NCI-H226 (cell line): ENCODE data around the gene TBX15.

Source experiments
- DNase-seq: peaks from one replicate; pipeline ENCODE4 v3.0.0-alpha.2; 2015

Gene TBX15

GRCh38 chr1:118988186-118989005, at the start of gene TBX15:
Gene TBX15, minus strand, starts transcription at chr1:118988343. Its CDS starts 548 bp downstream, at chr1:118987795.
- no peak for DNase-seq

- DNase-seq, result no peak
Measured at GRCh38 chr1:119034359-119034758, 46.2 kb upstream of the TBX15 start.

DNA sequence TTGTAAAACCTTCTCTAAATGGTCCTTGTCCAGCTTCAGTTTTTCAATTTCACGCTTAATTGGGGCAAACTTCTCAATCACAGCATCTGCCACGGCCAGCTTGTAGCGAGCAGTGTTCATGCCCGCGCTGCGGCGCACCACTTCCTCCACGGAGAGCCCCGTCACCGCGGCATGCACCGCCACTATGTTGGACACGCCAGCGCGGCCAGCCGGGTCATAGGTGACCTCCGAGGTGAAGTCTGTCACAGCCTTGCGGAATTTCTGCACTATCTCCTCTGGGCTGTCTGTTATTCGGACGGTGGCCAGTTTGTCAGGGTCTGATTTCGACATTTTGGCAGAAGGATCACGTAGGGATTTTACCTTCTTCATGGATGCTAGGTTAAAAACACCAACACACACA, 44.8 kb upstream of the TBX15 start:
- DNase-seq, result no peak

DNA sequence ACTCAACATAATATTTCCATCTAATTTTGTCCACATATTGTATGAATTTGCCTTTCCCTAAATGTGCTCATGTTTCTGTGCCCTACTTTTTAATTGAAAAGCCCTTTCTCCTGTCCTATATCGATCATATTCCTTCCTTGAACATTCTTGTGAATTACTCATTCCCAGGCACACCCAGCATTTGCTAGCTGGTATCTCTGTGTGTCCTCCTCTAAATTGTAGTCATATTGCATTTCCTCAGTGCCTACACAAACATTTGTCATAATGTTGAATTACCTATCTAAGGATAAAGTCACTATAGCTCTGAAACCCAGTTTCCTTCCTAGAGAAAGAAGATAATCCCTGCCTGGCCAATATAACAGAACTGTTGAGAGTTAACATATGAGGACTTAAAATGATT, 39.6 kb upstream of the TBX15 start:
- no peak for DNase-seq

DNA sequence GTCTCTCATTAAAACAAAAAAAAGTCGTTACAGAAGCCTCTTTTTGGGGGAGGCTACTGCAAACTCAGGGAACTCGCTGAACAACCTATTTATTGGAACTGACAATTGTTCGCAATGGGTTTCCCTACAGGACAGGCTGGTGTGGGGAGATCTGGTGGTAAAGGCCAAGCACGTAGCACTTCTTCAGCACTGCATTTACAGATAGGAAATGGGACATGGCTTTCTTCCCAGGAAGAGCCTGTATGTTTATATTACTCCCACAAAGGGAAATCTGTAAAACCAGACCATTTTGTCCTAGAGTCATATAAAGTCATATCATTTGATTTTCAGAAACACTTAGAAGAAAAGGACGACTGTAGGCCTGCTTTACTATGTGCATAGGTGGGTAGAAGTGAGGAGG, 38.8 kb upstream of the TBX15 start:
- DNase-seq, result no peak

DNA sequence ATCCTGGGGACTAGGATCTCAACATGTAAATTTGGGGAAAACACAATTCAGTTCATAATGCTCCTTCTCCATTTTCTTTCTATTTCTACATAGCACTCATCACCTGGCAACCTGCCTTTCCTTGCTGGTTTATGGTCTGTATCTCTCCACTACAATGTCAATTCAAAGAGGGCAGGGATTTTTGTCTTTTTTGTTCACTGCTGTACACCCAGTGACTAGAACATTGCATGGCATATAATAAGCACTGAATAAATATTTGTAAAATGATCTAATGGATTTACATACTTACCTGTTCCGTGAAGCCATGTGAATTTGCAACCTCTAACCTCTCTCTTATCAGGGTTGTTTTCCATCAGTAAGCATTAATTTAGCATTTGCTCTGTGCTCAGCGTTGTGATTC, 27.4 kb upstream of the TBX15 start:
- no peak for DNase-seq

DNA sequence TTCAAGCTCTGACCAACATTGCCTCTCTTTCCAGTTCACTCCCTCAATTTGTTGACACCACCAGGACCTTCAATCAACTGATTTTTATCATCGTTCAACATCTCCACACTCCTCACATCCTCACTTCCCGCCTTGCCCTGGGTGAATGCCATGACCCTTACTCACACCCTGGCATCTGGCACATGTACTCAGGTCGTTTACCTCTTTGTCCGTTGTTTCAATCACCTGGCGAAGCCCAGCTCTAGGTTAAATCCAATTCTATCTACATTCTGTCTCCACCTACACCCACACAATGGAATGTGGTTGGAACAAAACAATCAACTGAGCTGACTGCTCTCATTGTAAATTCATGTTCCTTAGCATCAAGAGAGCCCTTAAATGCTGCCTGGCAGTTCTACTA, 24.2 kb upstream of the TBX15 start:
- DNase-seq, result no peak

DNA sequence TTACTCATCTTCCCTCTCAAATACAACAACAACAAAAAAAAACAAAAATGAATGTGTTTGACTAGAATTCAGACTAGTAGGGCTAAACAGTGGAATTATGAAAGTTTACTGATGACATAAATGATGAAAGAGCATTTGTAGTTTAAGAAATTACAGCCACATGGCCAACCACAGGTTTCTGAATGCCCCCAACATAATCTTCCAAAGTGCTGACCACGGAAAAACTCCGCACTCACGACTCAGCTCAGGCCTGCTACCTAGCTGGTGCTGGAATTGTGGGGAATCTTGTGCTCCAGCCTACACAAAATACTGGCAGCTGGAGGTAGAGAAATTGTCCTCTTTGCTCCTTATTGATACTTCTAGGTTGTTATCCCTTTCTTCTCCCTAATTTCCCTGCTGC, 23.6 kb upstream of the TBX15 start:
- DNase-seq, result no peak

DNA sequence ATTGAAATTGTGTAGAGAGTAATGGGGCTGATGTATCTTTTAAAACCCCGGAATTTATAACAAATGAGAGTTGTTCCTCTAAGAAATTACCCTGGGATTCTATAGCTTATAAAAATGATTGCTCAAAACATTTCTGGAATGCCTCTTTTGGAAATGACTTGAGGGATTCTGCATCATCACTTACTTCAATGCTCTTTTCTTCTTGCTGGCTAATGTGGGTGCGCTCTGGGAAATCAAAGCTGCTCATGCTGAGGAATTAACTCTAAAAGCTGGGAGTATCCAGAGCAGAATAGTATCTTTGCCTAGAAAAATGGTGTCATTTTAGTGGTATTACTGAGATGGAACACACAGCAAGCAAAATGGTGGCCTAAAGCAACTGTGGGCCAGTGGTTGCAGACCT, 23.0 kb upstream of the TBX15 start:
- DNase-seq, result no peak

DNA sequence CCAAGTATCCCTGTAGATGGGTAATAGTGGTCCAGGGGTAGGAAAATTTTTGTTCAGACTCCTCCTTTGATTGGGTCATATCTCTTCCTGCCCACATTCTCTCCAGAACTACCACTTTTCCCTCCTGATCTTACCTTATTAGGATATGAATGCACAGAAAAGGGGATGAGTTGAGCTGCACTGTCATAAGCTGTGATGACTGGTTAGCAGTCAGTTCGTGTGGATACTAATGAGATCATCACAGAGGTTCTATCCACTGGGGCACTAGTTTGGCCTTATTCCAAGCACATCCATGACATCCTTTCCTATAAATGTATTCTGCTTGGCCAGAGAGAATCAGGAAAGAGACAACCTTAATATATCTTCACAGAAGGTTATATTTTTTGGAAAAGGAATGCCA, 22.1 kb upstream of the TBX15 start:
- no peak for DNase-seq

DNA sequence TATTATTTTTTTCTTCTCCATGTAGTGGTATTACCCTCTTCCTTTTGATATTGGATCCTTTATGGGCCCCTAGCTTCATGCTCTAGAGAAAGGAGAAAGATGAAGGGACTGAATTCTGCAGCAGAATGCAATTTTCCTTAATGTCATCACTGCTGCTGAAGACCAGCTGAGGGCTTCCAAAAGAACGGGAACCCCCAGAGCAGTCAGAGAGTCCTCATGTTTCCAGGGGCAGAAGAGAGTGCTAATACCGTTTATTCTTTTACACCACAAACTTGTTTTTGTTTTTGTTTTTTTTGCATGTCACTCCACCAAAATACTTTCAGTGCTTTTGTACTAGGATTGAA, 21.1 kb upstream of the TBX15 start:
- no peak for DNase-seq

- DNase-seq, result no peak
Measured at GRCh38 chr1:119008483-119009311, 20.6 kb upstream of the TBX15 start.

- no peak for DNase-seq
Measured at GRCh38 chr1:119007670-119008482, 19.7 kb upstream of the TBX15 start.

GRCh38 chr1:119007339-119007669, 19.2 kb upstream of the TBX15 start:
- no peak for DNase-seq

DNA sequence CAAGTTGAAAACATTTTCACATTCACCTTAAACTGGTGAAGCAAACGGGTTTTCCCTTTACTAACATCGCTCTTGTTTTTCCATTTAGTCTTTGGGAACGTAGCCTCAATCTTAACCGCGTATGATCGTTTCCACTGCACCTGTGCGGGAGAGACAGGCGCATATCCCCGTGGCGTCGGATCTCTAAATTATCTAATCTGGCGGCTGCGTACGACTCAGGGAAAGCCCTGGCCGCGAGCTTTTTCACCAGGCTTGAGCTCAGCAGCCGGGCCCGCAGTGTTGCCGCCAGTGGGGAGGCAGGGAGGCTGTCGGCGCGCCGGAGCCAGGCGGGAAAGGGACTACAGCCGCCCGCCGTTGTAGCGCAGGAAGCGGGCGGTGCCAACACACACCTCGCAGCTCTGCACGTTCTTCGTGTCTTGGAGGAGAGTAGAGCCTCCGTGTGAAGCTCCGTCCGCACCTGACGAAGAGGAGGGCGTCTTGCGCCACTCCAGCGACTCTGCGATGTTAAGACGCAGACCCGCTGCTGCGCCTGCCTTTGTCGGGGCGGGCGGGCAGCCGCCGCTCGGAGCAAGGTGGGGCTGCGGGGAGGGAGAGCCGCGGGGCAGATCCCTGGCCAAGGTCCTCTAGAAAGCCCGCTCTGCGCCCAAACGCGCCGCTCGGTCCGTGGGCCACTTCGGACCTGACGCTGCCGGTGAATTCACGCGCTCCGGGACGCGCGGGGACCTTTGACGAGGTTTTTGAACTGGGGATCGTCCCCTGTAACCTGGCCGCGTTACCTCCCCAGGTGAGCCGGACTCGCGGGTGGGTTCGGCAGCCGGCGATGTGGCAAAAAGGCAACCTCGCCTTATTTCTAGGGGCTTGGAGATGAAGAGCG, 18.5 kb upstream of the TBX15 start:
- no peak for DNase-seq

DNA sequence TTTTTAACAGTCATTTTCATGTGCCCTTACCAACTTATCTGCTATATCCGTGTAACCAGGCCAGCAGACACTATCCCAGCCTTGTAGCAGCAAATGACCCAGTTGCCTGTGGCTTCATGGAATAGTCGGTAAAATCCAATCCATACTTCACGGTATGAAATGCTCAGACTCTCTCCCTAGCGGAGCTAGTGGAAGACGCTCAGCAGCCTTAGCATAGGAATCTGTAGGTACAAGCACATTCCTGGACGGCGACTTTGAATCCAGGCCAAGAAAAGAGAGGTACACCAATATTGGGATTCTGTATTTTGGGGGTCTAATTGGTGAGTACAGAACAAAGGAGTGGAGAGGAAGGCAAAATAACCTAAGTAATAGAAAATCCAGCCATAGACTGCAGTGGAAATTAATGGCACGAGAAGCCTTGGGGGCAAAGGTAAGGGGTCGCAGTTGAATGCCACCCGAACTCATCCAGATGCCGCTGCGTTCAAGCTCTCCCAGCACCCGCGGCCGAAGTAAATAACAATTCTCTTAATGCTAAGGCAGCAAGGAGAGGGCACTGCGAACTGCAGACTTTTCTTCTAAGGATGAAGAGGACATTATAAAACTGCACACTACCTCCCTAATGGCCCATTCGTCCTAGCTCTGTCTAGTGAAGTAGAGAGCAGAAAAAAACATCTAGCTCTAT, 17.7 kb upstream of the TBX15 start:
- no peak for DNase-seq

DNA sequence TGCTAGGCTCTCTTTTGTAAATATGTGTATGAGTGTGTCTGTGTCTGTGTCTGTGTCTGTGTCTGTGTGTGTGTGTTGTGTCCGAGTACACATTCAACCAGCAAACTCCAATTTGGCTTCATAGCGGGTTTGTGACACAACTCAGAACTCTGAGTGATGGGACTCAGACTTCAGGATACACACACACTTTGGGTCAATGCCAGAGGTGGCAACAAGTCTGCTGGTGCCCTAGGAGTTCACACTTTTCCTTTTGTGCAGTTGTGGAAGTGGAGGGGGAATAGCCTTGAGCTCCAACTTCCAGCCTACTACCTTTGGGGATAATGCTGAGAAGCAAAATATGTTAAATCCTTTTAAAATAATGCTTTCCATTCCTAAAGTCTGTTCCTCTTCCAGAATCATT, 16.6 kb upstream of the TBX15 start:
- DNase-seq, result no peak

- DNase-seq, result no peak
Measured at GRCh38 chr1:119004129-119004527, 16.0 kb upstream of the TBX15 start.

DNA sequence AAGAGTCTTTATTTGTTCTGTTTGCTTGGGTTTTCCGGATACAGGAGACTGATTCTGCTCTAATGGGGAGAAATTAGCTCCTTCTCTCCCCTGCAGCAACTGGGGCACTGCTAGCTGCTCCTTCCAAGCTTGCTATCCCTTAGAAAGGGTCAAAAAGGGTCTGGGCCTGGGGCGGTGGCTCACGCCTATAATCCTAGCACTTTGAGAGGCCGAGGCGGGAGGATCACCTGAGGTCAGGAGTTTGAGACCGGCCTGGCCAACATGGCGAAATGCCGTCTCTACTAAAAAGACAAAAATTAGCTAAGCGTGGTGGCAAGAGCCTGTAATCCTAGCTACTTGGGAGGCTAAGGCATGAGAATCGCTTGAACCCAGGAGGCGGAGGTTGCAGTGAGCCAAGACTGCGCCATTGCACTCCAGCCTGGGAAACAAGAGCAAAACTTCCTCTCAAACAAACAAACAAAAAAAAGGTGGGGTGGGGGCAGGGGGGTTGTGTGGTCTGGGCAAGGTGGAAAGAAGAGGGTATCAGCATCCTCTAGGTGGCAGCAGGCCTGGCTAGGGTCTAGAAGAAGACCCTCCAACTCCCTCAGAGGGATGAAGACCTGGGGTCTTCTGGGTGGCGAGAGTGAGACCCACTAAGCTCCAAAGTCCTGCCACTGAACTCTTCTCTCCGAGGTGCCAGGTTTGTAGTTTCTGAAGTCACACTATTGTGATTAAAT, 15.4 kb upstream of the TBX15 start:
- DNase-seq, result no peak

DNA sequence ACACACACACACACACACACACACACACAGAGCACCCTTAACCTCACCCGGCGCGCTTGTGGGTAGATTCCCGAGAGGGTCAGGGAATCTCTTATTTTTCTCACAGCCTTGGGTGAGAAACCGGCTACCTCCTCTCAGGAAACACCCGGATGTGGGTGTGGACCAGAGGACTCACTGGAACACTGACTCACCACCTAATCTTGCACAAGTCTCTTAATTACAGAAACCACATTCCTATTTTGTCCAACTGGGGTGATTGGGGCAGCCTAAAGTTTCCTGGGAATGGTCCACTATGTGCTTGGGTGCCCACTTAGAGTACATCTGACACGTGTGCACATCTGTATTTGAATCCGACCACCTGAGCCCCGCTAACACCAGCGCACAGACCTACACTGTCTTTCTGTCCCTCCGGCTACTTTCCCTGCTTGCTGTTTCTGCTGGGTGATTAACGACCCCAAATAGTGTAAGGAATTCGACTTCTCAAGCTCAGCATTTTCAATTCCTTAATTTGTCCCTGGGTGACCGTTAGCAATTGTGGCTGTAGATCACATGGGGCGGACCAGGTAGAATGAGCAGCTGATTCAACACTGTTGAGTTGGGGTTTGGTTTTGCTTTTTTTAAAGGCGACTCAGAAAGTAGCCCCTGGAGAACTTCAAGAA, 14.0 kb upstream of the TBX15 start:
- peak; percentile 78 for DNase-seq
